ENCODE results near the gene RHOV. TPM values are rescaled to one million over a fixed set of nuclear protein-coding genes. Genes with fewer than 3 reads are reported as not detected.

Gene RHOV
- polyA plus RNA-seq, 2 of the 4 experiments (the other 2 are of a cell fraction) = 7.6 to 13.0 TPM

DNA sequence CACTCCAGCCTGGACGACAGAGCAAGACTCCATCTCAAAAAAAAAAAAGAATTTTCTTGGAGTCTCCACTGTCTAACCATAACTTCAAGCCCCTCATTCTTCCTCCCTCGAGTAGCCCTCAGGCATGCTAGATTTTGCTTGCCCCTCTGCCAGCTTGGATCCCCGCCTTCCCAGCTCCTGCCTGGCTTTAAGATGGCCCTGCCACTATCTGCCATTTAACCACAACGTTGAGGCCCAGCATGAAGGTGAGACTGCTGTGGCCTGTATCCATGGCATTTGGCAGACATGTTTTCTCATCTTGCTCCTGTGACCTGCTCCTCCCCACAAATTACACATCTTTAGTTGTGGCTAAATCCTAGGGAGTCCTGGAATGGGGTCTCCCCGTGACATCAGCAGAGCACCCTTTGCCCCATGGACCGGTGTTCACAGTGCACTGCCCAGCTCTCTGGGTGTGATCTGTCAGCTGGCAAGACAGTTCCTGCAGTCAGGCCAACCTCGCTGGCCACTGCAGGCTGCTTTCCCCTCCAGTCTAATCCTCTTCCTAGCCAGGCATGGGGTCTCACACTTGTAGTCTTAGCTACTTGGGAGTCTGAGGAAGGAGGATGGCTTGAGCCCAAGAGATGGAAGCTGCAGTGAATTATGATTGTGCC lies 30.6 kb upstream of the RHOV start:
- POLR2A ChIA-PET = no interaction called here
- 72% methylated on average over 6 of the region's 7 CpGs for WGBS (ENCODE audit: missing lambda C conversion rate)
- FAIRE-seq = no peak
- DNase-seq (ENCODE audit: low read depth in 1 of 2, low spot score in 1 of 2) = no peak
- CTCF ChIA-PET = interaction anchor here (0.6 to 13.7 kb wide), 41 partner anchors 10 to 427 kb away, joined by 3 to 254 read pairs (median 5); partner anchors contain the start of genes DLL4 and VPS18
- no peak overlapping the region for H3K4me3 ChIP-seq
- TF ChIP-seq, protein P1, sequence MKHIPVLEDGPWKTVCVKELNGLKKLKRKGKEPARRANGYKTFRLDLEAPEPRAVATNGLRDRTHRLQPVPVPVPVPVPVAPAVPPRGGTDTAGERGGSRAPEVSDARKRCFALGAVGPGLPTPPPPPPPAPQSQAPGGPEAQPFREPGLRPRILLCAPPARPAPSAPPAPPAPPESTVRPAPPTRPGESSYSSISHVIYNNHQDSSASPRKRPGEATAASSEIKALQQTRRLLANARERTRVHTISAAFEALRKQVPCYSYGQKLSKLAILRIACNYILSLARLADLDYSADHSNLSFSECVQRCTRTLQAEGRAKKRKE (CRISPR knock-in tag; IDR thresholded peaks at IDR 0.05; ENCODE audit: low read depth) = no peak
- TF ChIP-seq EHF (CRISPR knock-in tag; IDR thresholded peaks at IDR 0.05) (no peak), ZC3H11A (IDR thresholded peaks at IDR 0.05) (no peak), JUNB (IDR thresholded peaks at IDR 0.05) (no peak), EHMT2 (IDR thresholded peaks at IDR 0.05; ENCODE audit: low read depth) (no peak), HDAC2 (IDR thresholded peaks at IDR 0.05) (no peak), NPAS2 (CRISPR knock-in tag; IDR thresholded peaks at IDR 0.05; ENCODE audit: borderline replicate concordance) (no peak), RARB (CRISPR knock-in tag; IDR thresholded peaks at IDR 0.05) (no peak), CEBPB (IDR thresholded peaks at IDR 0.05) (no peak), RAD21 (conservative IDR thresholded peaks at IDR 0.05 in 1 of 2, IDR thresholded peaks at IDR 0.05 in 1 of 2) (no peak), RNF2 (IDR thresholded peaks at IDR 0.05; ENCODE audit: borderline replicate concordance, low read depth) (no peak), JUN (IDR thresholded peaks at IDR 0.05) (no peak), CHD2 (IDR thresholded peaks at IDR 0.05; ENCODE audit: low read length, partially characterized antibody) (no peak)
- TF ChIP-seq, protein P2, sequence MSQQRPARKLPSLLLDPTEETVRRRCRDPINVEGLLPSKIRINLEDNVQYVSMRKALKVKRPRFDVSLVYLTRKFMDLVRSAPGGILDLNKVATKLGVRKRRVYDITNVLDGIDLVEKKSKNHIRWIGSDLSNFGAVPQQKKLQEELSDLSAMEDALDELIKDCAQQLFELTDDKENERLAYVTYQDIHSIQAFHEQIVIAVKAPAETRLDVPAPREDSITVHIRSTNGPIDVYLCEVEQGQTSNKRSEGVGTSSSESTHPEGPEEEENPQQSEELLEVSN (IDR thresholded peaks at IDR 0.05; ENCODE audit: borderline replicate concordance, low read depth) = no peak
- H3K9me3 ChIP-seq = no peaks in the 10 kb centered on the region
- H3K4me2 ChIP-seq = no peak overlapping the region
- H3K27ac ChIP-seq = no peak overlapping the region
- peaks cover 24% of the 10 kb centered on the region for H3K4me1 ChIP-seq
- ATAC-seq = no peak

DNA sequence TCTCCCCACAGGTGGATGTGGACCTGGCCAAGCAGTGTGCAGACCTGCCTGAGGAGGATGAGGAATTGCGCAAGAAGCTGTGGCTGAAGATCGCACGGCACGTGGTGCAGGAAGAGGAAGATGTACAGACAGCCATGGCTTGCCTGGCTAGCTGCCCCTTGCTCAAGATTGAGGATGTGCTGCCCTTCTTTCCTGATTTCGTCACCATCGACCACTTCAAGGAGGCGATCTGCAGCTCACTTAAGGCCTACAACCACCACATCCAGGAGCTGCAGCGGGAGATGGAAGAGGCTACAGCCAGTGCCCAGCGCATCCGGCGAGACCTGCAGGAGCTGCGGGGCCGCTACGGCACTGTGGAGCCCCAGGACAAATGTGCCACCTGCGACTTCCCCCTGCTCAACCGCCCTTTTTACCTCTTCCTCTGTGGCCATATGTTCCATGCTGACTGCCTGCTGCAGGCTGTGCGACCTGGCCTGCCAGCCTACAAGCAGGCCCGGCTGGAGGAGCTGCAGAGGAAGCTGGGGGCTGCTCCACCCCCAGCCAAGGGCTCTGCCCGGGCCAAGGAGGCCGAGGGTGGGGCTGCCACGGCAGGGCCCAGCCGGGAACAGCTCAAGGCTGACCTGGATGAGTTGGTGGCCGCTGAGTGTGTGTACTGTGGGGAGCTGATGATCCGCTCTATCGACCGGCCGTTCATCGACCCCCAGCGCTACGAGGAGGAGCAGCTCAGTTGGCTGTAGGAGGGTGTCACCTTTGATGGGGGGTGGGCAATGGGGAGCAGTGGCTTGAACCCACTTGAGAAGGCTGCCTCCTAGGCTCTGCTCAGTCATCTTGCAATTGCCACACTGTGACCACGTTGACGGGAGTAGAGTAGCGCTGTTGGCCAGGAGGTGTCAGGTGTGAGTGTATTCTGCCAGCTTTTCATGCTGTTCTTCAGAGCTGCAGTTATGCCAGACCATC lies 28.8 kb upstream of the RHOV start:
- FAIRE-seq (no peak), DNase-seq (ENCODE audit: low read depth in 1 of 2, low spot score in 1 of 2) (no peak), ATAC-seq (no peak)
- CTCF ChIA-PET = interaction anchor here (0.6 to 13.7 kb wide), 26 partner anchors 8 to 414 kb away, joined by 3 to 254 read pairs (median 5); partner anchors contain the start of genes CHP1, DLL4 and VPS18
- Histone ChIP-seq H3K4me1 (peaks cover 21% of the 10 kb centered on the region), H3K9me3 (no peaks in the 10 kb centered on the region), H3K4me2 (no peak overlapping the region), H3K27ac (no peak overlapping the region), H3K4me3 (no peak overlapping the region)
- POLR2A ChIA-PET = interaction anchor here (1.1 kb wide), 1 partner anchor 338 kb away, joined by 3 read pairs; the partner anchor contains the start of gene CCDC32
- TF ChIP-seq EHMT2 (IDR thresholded peaks at IDR 0.05; ENCODE audit: low read depth) = no peak
- TF ChIP-seq CEBPB (IDR thresholded peaks at IDR 0.05) = peak; percentile 55 to 80; a peak in 3 of 4 replicates
- WGBS (ENCODE audit: missing lambda C conversion rate) = 87% methylated on average over 21 of the region's 33 CpGs

DNA sequence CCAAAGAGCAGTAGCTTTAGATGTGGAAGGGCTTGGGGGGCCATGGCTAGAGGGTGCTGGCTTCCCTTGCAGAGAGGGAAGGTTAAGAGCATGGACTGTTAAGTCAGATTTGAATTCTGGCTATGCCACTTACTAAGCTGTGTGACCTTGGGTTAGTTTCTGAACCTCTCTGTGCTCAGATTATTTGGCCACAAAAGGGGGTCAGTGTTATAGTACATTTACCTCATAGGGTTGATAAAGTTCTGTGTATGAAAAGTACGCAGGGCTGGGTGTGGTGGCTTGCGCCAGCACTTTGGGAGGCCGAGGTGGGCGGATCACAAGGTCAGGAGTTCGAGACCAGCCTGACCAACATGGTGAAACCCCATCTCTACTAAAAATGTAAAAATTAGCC lies 27.0 kb upstream of the RHOV start:
- Histone ChIP-seq H3K27ac (no peak overlapping the region), H3K9me3 (no peaks in the 10 kb centered on the region), H3K4me1 (peaks cover 7% of the 10 kb centered on the region), H3K4me3 (no peak overlapping the region), H3K4me2 (no peak overlapping the region)
- FAIRE-seq (no peak), DNase-seq (ENCODE audit: low read depth in 1 of 2, low spot score in 1 of 2) (no peak), ATAC-seq (no peak)
- TF ChIP-seq JUN (IDR thresholded peaks at IDR 0.05) (no peak), ZFP36 (IDR thresholded peaks at IDR 0.05; ENCODE audit: borderline replicate concordance, partially characterized antibody) (peak; percentile 59), HDAC2 (IDR thresholded peaks at IDR 0.05) (peak; percentile 63; the same call in 1 of the 2 replicates), HEYL (CRISPR knock-in tag; IDR thresholded peaks at IDR 0.05) (no peak), SMC3 (IDR thresholded peaks at IDR 0.05) (no peak), KDM1A (IDR thresholded peaks at IDR 0.05; ENCODE audit: low read depth) (peak; percentile 71; the same call in 1 of the 2 replicates)
- ChIA-PET CTCF (interaction anchor here (1.6 to 13.7 kb wide), 5 partner anchors 9 to 285 kb away, joined by 4 to 254 read pairs (median 59); no protein-coding TSS in a partner anchor), POLR2A (no interaction called here)
- WGBS (ENCODE audit: missing lambda C conversion rate) = 98% methylated on average over 4 of the region's 5 CpGs

All from A549 (cell line).